Astrocyte of the hippocampus (primary cell): ENCODE results near the gene WDR5.

Experiments used
- DNase-seq: peaks from one replicate; pipeline ENCODE4 v3.0.0; 2011; ENCODE audit warnings: low read depth, low spot score

WDR5 gene

GRCh38 chr9:134158242-134158641 lies 22.4 kb downstream of the WDR5 start:
- DNase-seq: no peak

GRCh38 chr9:134158753-134159392 lies 23.0 kb downstream of the WDR5 start:
- DNase-seq: no peak

GRCh38 chr9:134159566-134160245 lies 23.8 kb downstream of the WDR5 start:
- no peak for DNase-seq

DNA sequence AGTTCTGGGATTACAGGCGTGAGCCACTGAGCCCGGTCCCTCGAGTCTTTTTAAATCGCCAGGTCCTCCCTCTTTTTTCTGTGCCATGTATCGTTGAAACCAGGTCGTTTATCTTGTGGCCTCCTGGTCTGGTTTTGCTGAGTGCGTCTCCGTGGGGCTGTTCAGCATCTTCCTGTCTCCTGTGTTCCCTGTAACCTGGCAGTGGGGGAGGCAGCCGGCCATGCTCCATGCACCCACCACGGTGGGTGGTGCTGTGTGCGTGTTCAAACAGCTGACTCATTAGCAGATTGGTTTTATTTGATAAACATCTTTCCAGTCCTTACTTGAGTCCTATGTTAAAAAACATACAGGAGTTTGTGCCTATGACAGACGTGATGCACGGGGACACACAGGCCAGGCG lies 25.8 kb downstream of the WDR5 start:
- DNase-seq: no peak

DNA sequence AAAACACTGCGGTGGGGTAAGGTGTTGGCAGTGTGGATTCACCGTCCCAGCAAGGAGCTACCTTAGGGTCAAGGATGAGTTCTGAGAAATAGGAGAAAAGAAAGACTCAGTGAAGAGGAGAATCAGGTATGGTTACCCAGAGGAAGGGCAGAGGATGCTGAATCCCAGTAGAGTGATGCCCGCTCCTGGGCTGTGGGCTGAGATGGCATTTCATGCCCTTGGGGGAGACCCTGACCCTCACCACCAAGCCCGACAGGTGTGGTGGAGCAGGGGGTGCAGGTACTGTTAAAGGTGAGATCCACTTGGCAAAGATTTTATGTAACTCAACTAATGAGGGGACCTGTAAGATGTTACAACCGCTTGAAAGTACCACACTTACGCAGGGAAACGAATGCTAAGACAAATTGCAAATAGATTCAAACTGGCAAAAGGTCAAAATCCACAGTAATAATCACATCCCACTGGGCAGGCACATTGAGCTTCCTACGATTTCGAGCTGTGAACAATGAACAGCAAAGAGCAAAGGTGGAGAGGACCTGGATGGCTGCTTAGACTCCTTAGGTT lies 26.4 kb downstream of the WDR5 start:
- DNase-seq: no peak

DNA sequence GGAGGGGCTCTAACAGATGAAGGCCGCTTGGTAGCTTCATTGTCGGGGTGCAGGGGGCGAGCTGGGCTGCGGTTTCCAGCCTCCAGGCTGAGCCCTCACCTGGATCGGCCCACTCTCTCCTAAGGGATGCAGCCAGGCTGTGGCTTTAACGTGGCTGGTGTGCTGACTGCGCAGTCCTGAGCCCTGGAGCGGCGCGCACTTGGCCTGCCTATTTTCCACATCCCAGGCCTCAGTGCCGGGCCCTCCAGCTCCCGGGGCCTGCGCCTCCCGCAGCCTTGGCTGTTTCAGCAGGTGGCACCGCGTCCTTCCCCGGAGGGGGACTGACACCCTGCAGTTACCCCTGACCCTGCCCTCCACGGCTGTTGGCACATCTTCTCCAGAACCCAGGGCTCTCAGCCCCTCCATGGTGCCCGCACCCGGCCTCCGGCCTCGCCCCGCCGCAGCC lies 27.1 kb downstream of the WDR5 start:
- DNase-seq: no peak

DNA sequence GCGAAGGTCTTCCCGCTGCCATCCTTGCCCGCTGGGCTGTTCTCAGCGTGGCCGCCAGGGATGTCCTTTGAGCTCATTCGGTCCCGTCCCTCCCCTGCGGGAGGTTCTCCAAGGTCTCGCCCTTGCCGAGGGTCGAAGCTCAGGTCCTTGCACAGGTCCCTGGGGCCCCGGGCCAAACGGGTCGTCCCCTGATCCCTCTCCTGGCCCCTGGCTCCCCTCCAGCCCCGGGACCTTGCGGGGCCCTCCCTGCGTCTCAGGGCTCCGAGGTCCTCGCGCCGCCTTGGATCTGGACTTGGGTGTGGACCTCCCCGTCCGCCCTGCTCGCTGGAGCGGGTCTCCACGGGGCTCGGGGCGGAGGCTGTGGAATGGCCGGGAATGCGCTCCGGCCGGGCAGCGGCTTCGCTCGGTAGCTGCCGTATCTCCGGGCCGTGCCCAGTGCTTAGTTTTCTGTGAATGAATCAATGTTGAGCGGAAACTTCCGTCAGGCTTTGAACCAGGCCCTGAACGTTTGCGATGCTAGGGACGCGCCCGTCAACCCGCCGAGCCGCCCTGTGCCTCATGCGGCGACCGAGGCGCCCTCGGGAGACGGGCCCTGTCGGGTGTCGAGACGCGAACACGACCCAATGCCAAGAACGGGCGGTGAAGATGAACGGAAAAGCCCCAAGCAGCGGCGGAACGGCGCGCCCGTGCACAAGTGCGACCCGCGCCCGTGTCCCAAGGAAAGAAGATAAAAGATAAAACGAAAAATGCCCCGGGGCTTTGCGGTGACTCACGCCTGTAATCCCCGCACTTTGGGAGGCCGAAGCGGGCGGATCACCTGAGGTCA lies 27.7 kb downstream of the WDR5 start:
- DNase-seq: peak; percentile 74

GRCh38 chr9:134164879-134165278 lies 29.0 kb downstream of the WDR5 start:
- DNase-seq: no peak

GRCh38 chr9:134165357-134166315 lies 29.8 kb downstream of the WDR5 start:
- DNase-seq: peak; percentile 32

GRCh38 chr9:134166374-134166773 lies 30.5 kb downstream of the WDR5 start:
- no peak for DNase-seq

DNA sequence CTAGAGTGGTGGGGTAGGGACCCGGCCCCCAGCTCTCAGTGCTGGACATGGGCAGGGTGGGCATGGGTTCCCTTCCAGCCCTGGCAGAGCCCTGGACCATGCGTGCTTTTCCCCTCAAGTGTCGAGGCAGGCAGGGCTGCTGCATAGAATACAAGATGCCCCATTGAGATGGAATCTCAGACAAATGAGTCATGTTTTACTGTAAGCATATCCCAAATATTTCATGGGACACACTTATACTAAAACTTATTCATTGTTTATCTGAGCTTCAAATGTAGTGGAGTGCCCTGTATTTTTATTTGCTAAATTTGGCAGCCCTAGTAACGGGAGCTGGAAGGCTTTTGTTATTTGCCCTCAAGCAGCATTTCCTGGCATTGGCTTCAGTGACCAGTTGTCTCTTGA lies 31.6 kb downstream of the WDR5 start:
- no peak for DNase-seq

DNA sequence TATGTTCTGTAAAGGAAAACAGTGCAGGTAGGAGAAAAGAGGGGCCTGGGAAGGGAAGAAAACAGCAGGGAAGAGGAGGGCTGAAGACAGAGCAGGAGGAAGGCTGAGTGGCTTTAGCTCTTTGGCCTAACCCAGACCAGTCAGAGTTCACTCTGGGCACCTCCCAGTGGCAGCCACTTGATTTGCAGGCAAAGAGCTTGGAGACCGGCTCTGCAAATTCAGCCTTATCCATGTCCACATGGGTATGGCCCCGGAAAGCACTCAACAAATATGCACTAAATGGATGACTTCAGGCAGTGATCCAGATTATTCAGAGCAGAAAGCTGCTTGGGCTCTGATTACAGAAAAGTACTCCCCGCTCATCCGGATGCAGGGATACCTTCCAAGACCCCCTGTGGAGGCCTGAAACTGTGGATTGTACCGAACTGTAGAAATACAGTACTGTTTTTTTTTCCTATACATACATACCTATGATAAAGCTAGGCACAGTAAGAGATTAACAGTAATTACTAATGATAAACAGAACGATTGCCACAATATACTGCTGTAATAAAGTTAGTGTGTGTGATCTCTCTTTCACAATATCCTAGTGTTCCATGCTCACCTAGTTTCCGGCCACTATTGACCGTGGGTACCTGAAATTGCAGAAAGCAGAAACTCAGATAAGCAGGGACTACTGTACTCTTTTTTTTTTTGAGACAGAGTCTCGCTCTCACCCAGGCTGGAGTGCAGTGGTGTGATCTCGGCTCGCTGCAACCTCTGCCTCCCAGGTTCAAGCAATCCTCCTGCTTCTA lies 33.1 kb downstream of the WDR5 start:
- no peak for DNase-seq

- DNase-seq: no peak
Measured at GRCh38 chr9:134169724-134170401, 34.0 kb downstream of the WDR5 start.

DNA sequence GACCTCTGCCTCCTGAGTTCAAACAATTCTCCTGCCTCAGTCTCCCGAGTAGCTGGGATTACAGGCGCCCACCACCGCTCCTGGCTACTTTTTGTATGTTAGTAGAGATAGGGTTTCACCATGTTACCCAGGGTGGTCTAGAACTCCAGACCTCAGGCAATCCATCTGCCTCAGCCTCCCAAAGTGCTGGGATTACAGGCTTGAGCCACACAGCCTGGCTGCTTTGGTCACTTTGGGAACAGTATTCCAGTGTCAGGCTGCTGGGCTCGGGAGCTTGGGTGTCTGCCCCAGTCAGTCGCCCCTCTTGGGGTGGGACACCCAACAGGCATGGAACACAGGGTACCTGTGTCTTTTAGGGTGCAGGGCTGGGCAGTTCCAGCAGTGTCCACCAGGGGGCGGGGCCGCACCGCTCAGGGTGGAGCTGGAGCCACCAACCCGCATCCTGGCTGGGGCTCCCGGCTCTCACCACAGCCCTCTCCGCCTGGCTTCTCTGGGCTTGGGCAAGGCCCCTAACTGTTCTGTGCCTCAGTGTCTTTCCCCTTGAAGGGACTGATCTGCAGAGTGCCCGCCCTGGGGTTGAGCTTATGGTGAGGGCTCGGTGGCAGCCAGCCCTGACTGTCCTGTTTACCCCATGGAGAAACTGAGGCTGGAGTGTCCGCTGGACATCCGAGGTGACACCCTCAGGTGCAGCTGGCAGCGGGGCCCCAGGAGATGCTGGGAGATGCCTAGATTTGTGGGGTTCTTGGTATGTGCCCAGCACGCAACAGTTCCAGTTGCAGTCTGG lies 34.8 kb downstream of the WDR5 start:
- DNase-seq: no peak

DNA sequence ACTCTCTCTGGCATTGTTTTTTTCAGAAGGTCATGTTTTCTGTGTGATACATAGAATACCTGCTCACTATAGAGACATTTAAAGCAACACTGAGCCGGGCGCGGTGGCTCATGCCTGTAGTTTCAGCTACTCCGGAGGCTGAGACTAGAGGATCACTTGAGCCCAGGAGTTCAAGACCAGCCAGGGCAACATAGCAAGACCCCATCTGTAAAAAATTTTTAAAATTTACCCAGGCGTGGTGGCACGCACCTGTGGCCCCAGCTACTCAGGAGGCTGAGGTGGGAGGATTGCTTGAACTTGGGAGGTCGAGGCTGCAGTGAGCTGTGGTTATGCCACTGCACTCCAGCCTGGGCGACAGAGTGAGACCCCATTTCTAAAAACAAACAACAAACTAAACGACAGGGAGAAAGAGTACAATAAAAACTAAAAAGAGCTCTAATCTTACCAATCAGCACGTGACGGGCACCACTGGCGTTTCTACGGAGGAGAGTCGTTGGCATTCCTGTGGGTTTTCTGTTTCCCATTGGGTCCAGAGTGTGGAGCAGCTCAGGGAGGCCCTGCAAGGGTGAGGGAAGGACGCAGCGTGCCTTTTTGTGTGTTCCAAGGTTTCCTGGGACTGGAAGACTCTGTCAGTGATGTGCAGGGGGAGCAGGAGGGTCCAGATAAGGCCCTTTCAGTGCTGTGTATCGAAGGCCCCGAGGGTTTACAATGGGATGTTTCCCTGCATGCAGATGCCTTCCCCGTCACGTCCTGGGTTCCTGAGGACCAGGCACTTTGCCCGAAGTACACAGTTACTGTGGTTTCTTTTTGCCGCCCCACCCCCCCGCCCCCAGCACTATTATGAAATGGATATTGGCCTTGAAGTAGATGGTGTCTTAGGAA lies 35.7 kb downstream of the WDR5 start:
- DNase-seq: peak; percentile 70

- no peak for DNase-seq
Measured at GRCh38 chr9:134172198-134173126, 36.6 kb downstream of the WDR5 start.
